ENCODE data around the gene DCLK2. TPM values are rescaled to one million over a fixed set of nuclear protein-coding genes. Genes with fewer than 3 reads are reported as not detected.

Gene DCLK2
- total RNA-seq (2022) (2.9 TPM in 2 replicates), Bru-seq, nascent RNA (percentile 50 among the genes with signal in this experiment), BruChase-seq, experiment 1, labeled RNA remaining after a 2-hour chase (percentile 48 among the genes with signal in this experiment), BruChase-seq, experiment 2, labeled RNA remaining after a 6-hour chase (percentile 42 among the genes with signal in this experiment)
- long read RNA-seq, full-length matches to known transcripts = 3 of 5 reads
- long read RNA-seq, partial matches to known transcripts = 0 of 5 reads
- long read RNA-seq, other reads (novel, unspliced or antisense) = 2 of 5 reads

GRCh38 chr4:150078041-150078578, at the start of gene DCLK2:
TSS of gene DCLK2 (plus strand) at chr4:150078445. CDS start at chr4:150079028, 583 bp downstream.
- Mint-ChIP-seq H3K9me3 (ENCODE audit: unreplicated experiment) (no peaks in the 10 kb centered on the region), H3K4me1 (ENCODE audit: low read depth, unreplicated experiment) (no peaks in the 10 kb centered on the region), H3K4me3 (ENCODE audit: unreplicated experiment) (peak within 1 kb of the TSS; percentile 65), H3K36me3 (ENCODE audit: insufficient read depth, unreplicated experiment) (no peaks in the 10 kb centered on the region), H3K27ac (ENCODE audit: unreplicated experiment) (no peak within 1 kb of the TSS), H3K27me3 (ENCODE audit: insufficient read depth, unreplicated experiment) (no peaks in the 10 kb centered on the region)
- ChIA-PET CTCF (interaction anchor here (0.6 to 3.1 kb wide), 2 partner anchors 131 to 147 kb away, joined by 3 to 8 read pairs; no protein-coding TSS in a partner anchor), POLR2A (no interaction called here)
- intact Hi-C loops (cut with micrococcal nuclease; ENCODE audit: unreplicated experiment) = loop anchor here (2.0 kb wide), 1 partner anchor 67 kb away; no protein-coding TSS in a partner anchor
- Histone ChIP-seq H3K9me3 (no peaks in the 10 kb centered on the region), H3K4me3 (ENCODE audit: low read depth, low read length) (peak within 1 kb of the TSS; percentile 50), H3K27me3 (replicated peaks; ENCODE audit: control insufficient read depth, insufficient read depth, low read length) (peaks cover 2% of the 10 kb centered on the region; the same call in 1 of the 2 replicates), H3K4me1 (peaks cover 25% of the 10 kb centered on the region), H3K36me3 (ENCODE audit: control insufficient read depth, insufficient read depth, low read length) (no peaks in the 10 kb centered on the region)
- no peak for TF ChIP-seq CTCF (IDR thresholded peaks at IDR 0.05; ENCODE audit: insufficient read depth in 1 of 2, low read depth in 1 of 2, low read length in 1 of 2, severe bottlenecking in 1 of 2, unreplicated experiment in 1 of 2)
- peak; percentile 39 to 56 for DNase-seq
- BruUV-seq (replicated peaks) = no TSS peak

DNA sequence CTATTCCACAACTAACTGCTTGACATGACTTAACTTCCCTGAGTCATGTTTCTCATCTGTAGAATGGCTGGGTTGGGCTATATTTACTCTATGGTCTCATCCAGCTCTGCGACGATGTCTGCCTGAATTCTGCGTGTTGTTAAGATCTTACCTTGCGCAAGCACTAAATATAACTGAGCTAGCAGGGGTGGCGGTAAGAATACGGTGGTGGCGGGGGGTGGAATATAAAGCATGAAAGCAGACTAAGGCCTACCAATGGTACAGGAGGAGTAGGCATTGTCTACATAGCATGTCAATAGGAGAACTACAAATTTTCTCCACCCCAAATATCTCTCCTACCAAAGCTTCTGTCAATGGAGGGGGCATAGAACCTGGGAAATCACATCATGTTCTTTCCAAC, 45.7 kb upstream of the DCLK2 start:
- Mint-ChIP-seq H3K27ac (ENCODE audit: unreplicated experiment) (no peak overlapping the region), H3K9me3 (ENCODE audit: unreplicated experiment) (peaks cover 5% of the 10 kb centered on the region), H3K4me1 (ENCODE audit: low read depth, unreplicated experiment) (no peaks in the 10 kb centered on the region), H3K4me3 (ENCODE audit: unreplicated experiment) (no peak overlapping the region), H3K27me3 (ENCODE audit: insufficient read depth, unreplicated experiment) (peaks cover 3% of the 10 kb centered on the region), H3K36me3 (ENCODE audit: insufficient read depth, unreplicated experiment) (no peaks in the 10 kb centered on the region)
- BruUV-seq (replicated peaks) = no TSS peak
- no peak for TF ChIP-seq CTCF (IDR thresholded peaks at IDR 0.05; ENCODE audit: insufficient read depth in 1 of 2, low read depth in 1 of 2, low read length in 1 of 2, severe bottlenecking in 1 of 2, unreplicated experiment in 1 of 2)
- no peak for DNase-seq
- intact Hi-C loops (cut with micrococcal nuclease; ENCODE audit: unreplicated experiment) = no loop called here
- H3K4me3 ChIP-seq (ENCODE audit: low read depth, low read length) = no peak overlapping the region
- POLR2A ChIA-PET = no interaction called here
- no peaks in the 10 kb centered on the region; the same call in 1 of the 2 replicates for H3K9me3 ChIP-seq
- H3K36me3 ChIP-seq (ENCODE audit: control insufficient read depth, insufficient read depth, low read length) = no peaks in the 10 kb centered on the region
- no peaks in the 10 kb centered on the region for H3K4me1 ChIP-seq
- H3K27me3 ChIP-seq (replicated peaks; ENCODE audit: control insufficient read depth, insufficient read depth, low read length) = no peaks in the 10 kb centered on the region
- CTCF ChIA-PET = no interaction called here

- H3K4me3 Mint-ChIP-seq (ENCODE audit: unreplicated experiment) = no peak overlapping the region
- TF ChIP-seq CTCF (IDR thresholded peaks at IDR 0.05; ENCODE audit: insufficient read depth in 1 of 2, low read depth in 1 of 2, low read length in 1 of 2, severe bottlenecking in 1 of 2, unreplicated experiment in 1 of 2) = no peak
- peaks cover 3% of the 10 kb centered on the region for H3K27me3 Mint-ChIP-seq (ENCODE audit: insufficient read depth, unreplicated experiment)
- H3K9me3 ChIP-seq = no peaks in the 10 kb centered on the region; the same call in 1 of the 2 replicates
- no peaks in the 10 kb centered on the region for H3K36me3 Mint-ChIP-seq (ENCODE audit: insufficient read depth, unreplicated experiment)
- no peaks in the 10 kb centered on the region for H3K36me3 ChIP-seq (ENCODE audit: control insufficient read depth, insufficient read depth, low read length)
- H3K4me3 ChIP-seq (ENCODE audit: low read depth, low read length) = no peak overlapping the region
- POLR2A ChIA-PET = no interaction called here
- intact Hi-C loops (cut with micrococcal nuclease; ENCODE audit: unreplicated experiment) = no loop called here
- no TSS peak for BruUV-seq (replicated peaks)
- H3K27me3 ChIP-seq (replicated peaks; ENCODE audit: control insufficient read depth, insufficient read depth, low read length) = no peaks in the 10 kb centered on the region
- H3K27ac Mint-ChIP-seq (ENCODE audit: unreplicated experiment) = no peak overlapping the region
- no peaks in the 10 kb centered on the region for H3K4me1 ChIP-seq
- H3K4me1 Mint-ChIP-seq (ENCODE audit: low read depth, unreplicated experiment) = no peaks in the 10 kb centered on the region
- no peak for DNase-seq
- no peaks in the 10 kb centered on the region for H3K9me3 Mint-ChIP-seq (ENCODE audit: unreplicated experiment)
- CTCF ChIA-PET = no interaction called here
These were observed 45.2 kb upstream of the DCLK2 start for GRCh38 chr4:150033081-150033480.
